Measurements from ENCODE around the gene ARSI.
A peak's percentile ranks its signal among the peaks of the same experiment; 100 is the strongest.

Gene ARSI

GRCh38 chr5:150327139-150327538 is 24.4 kb upstream of the ARSI start:
- no peak for DNase-seq (ENCODE audit: low read depth)
- no peak overlapping the region for H3K4me3 ChIP-seq (ENCODE audit: low read depth, low read length)
- TF ChIP-seq CTCF (conservative IDR thresholded peaks at IDR 0.05; ENCODE audit: low read depth, low read length): no peak

GRCh38 chr5:150326707-150327106 is 24.0 kb upstream of the ARSI start:
- no peak overlapping the region for H3K4me3 ChIP-seq (ENCODE audit: low read depth, low read length)
- no peak for TF ChIP-seq CTCF (conservative IDR thresholded peaks at IDR 0.05; ENCODE audit: low read depth, low read length)
- no peak for DNase-seq (ENCODE audit: low read depth)

- no peak for TF ChIP-seq CTCF (conservative IDR thresholded peaks at IDR 0.05; ENCODE audit: low read depth, low read length)
- DNase-seq (ENCODE audit: low read depth): no peak
- no peak overlapping the region for H3K4me3 ChIP-seq (ENCODE audit: low read depth, low read length)
Measured at GRCh38 chr5:150325426-150325825, 22.7 kb upstream of the ARSI start.

GRCh38 chr5:150323819-150324218 is 21.1 kb upstream of the ARSI start:
- no peak for DNase-seq (ENCODE audit: low read depth)
- no peak overlapping the region for H3K4me3 ChIP-seq (ENCODE audit: low read depth, low read length)
- no peak for TF ChIP-seq CTCF (conservative IDR thresholded peaks at IDR 0.05; ENCODE audit: low read depth, low read length)

GRCh38 chr5:150323092-150323491 is 20.4 kb upstream of the ARSI start:
- no peak for TF ChIP-seq CTCF (conservative IDR thresholded peaks at IDR 0.05; ENCODE audit: low read depth, low read length)
- peak; percentile 42 for DNase-seq (ENCODE audit: low read depth)
- no peak overlapping the region for H3K4me3 ChIP-seq (ENCODE audit: low read depth, low read length)

- no peak for TF ChIP-seq CTCF (conservative IDR thresholded peaks at IDR 0.05; ENCODE audit: low read depth, low read length)
- H3K4me3 ChIP-seq (ENCODE audit: low read depth, low read length): no peak overlapping the region
- DNase-seq (ENCODE audit: low read depth): peak; percentile 62
Measured at GRCh38 chr5:150322202-150322601, 19.5 kb upstream of the ARSI start.

- TF ChIP-seq CTCF (conservative IDR thresholded peaks at IDR 0.05; ENCODE audit: low read depth, low read length): no peak
- DNase-seq (ENCODE audit: low read depth): peak; percentile 52
- no peak overlapping the region for H3K4me3 ChIP-seq (ENCODE audit: low read depth, low read length)
Measured at GRCh38 chr5:150321784-150322183, 19.1 kb upstream of the ARSI start.
